Measurements from ENCODE around the gene KHSRP. TPM values are rescaled to one million over a fixed set of nuclear protein-coding genes. Genes with fewer than 3 reads are reported as not detected.

The KHSRP gene
- total and polyA plus RNA-seq, 2 of the 13 experiments (the other 11 are each of a cell fraction or from before 2014, with no cell fraction given) = 72.1 to 129 TPM

DNA sequence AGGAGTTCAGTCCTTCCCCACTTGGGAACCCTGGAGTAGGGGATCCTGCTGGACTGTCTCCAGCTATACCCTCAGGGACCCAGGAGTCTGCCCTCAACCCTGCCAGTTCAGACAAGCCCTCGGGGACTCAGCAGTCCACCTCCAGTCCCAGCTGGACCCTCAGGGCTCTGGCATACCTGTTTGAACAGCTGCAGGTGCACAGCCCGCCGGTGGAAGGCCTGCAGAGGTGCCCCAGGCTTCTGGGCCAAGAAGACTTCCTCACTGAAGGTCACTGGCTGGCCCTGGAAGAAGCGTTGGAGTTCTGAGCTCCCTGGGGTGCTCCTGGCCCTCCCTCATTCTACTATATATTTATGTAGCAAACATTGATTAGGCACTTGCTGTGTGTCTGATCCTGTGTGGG lies 48.1 kb upstream of the KHSRP start:
- H3K27ac ChIP-seq (ENCODE audit: extremely low read length, insufficient read depth, low read length) = no peak overlapping the region
- in situ Hi-C loops (cut with HindIII; ENCODE audit: extremely low pct_ligation_motif_present, low pct_unique_long_range_greater_than_20kb) = no loop called here
- POLR2A ChIA-PET = no interaction called here
- H4K20me1 ChIP-seq (ENCODE audit: insufficient read depth, low read length) = no peaks in the 10 kb centered on the region
- FAIRE-seq = no peak
- intact Hi-C loops (cut with micrococcal nuclease; ENCODE audit: unreplicated experiment) = no loop called here
- H3K9me3 ChIP-seq (ENCODE audit: low read length) = no peaks in the 10 kb centered on the region
- H3K27me3 ChIP-seq (ENCODE audit: control insufficient read depth in 1 of 2, insufficient read depth in 2 of 2, low read length in 2 of 2) = no peaks in the 10 kb centered on the region
- no peak for ATAC-seq
- H3K4me1 ChIP-seq (ENCODE audit: insufficient read depth, low read length) = peaks cover 22% of the 10 kb centered on the region; the same call in 1 of the 2 replicates
- no peak for DNase-seq (ENCODE audit: low spot score)
- no peaks in the 10 kb centered on the region for H3K79me2 ChIP-seq (ENCODE audit: insufficient read depth, low read length)
- no peak overlapping the region for H3K4me3 ChIP-seq (replicated peaks in 1 of 3; ENCODE audit: insufficient read depth in 1 of 3, low read depth in 2 of 3, low read length in 3 of 3)
- no peak overlapping the region for H3K4me2 ChIP-seq (ENCODE audit: low read depth, low read length)
- CTCF ChIA-PET (ENCODE audit: low intra/inter-chr PET ratio, low total read pairs) = no interaction called here
- TF ChIP-seq ZNF230 (CRISPR knock-in tag; IDR thresholded peaks at IDR 0.05) = no peak
- no CpG with 5 or more reads among the region's 4 CpGs for WGBS (ENCODE audit: low lambda C conversion rate)
- no peaks in the 10 kb centered on the region for H3K36me3 ChIP-seq (replicated peaks in 1 of 2; ENCODE audit: control insufficient read depth in 1 of 2, insufficient read depth in 2 of 2, low read length in 2 of 2)
- BruUV-seq (replicated peaks) = no TSS peak
- H2AFZ ChIP-seq (ENCODE audit: low read length) = no peak overlapping the region
- no peak overlapping the region for H3K9ac ChIP-seq (ENCODE audit: insufficient read depth, low read depth, low read length)

- ChIA-PET CTCF (ENCODE audit: low intra/inter-chr PET ratio, low total read pairs) (no interaction called here), POLR2A (no interaction called here)
- FAIRE-seq (no peak), DNase-seq (ENCODE audit: low spot score) (no peak), ATAC-seq (no peak)
- intact Hi-C loops (cut with micrococcal nuclease; ENCODE audit: unreplicated experiment) = no loop called here
- no peak overlapping the region for H2AFZ ChIP-seq (ENCODE audit: low read length)
- H3K4me2 ChIP-seq (ENCODE audit: low read depth, low read length) = no peak overlapping the region
- no peaks in the 10 kb centered on the region for H3K27me3 ChIP-seq (ENCODE audit: control insufficient read depth in 1 of 2, insufficient read depth in 2 of 2, low read length in 2 of 2)
- H4K20me1 ChIP-seq (ENCODE audit: insufficient read depth, low read length) = no peaks in the 10 kb centered on the region
- no peaks in the 10 kb centered on the region for H3K9me3 ChIP-seq (ENCODE audit: low read length)
- in situ Hi-C loops (cut with HindIII; ENCODE audit: extremely low pct_ligation_motif_present, low pct_unique_long_range_greater_than_20kb) = no loop called here
- H3K79me2 ChIP-seq (ENCODE audit: insufficient read depth, low read length) = no peaks in the 10 kb centered on the region
- peaks cover 12% of the 10 kb centered on the region; the same call in 1 of the 2 replicates for H3K4me1 ChIP-seq (ENCODE audit: insufficient read depth, low read length)
- H3K9ac ChIP-seq (ENCODE audit: insufficient read depth, low read depth, low read length) = no peak overlapping the region
- no peak overlapping the region for H3K27ac ChIP-seq (ENCODE audit: extremely low read length, insufficient read depth, low read length)
- H3K4me3 ChIP-seq (replicated peaks in 1 of 3; ENCODE audit: insufficient read depth in 1 of 3, low read depth in 2 of 3, low read length in 3 of 3) = no peak overlapping the region
- H3K36me3 ChIP-seq (replicated peaks in 1 of 2; ENCODE audit: control insufficient read depth in 1 of 2, insufficient read depth in 2 of 2, low read length in 2 of 2) = no peaks in the 10 kb centered on the region; a peak in 1 of 5 replicates
- 73% methylated on average over 12 of the region's 14 CpGs for whole genome bisulfite sequencing (ENCODE audit: low lambda C conversion rate)
- BruUV-seq (replicated peaks) = no TSS peak
- TF ChIP-seq ATAD3A (CRISPR knock-in tag; IDR thresholded peaks at IDR 0.05) = no peak
- no peak for TF ChIP-seq SETDB1 (CRISPR knock-in tag; IDR thresholded peaks at IDR 0.05; ENCODE audit: borderline replicate concordance)
- TF ChIP-seq ELK4 (CRISPR knock-in tag; IDR thresholded peaks at IDR 0.05; ENCODE audit: borderline replicate concordance) = no peak
- no peak for TF ChIP-seq ZNF619 (CRISPR knock-in tag; IDR thresholded peaks at IDR 0.05)
- no peak for TF ChIP-seq ZNF431 (CRISPR knock-in tag; IDR thresholded peaks at IDR 0.05; ENCODE audit: borderline replicate concordance, low read depth)
- no peak for TF ChIP-seq ZNF546 (CRISPR knock-in tag; conservative IDR thresholded peaks at IDR 0.05)
- no peak for TF ChIP-seq ZNF746 (CRISPR knock-in tag; IDR thresholded peaks at IDR 0.05)
- no peak for TF ChIP-seq ARHGAP35 (CRISPR knock-in tag; IDR thresholded peaks at IDR 0.05; ENCODE audit: borderline replicate concordance)
- TF ChIP-seq ATF3 (CRISPR knock-in tag; IDR thresholded peaks at IDR 0.05) = no peak
- no peak for TF ChIP-seq MAFF (IDR thresholded peaks at IDR 0.05; ENCODE audit: low read depth, low read length)
- no peak for TF ChIP-seq EP300 (IDR thresholded peaks at IDR 0.05; ENCODE audit: low read depth in 2 of 2, low read length in 2 of 2)
- TF ChIP-seq EP300 (CRISPR knock-in tag; IDR thresholded peaks at IDR 0.05; ENCODE audit: borderline replicate concordance) = no peak
- TF ChIP-seq NFKBIZ (CRISPR knock-in tag; IDR thresholded peaks at IDR 0.05) = no peak
- TF ChIP-seq ARNTL (CRISPR knock-in tag; IDR thresholded peaks at IDR 0.05) = no peak
- no peak for TF ChIP-seq ZNF350 (CRISPR knock-in tag; IDR thresholded peaks at IDR 0.05; ENCODE audit: borderline replicate concordance, low read depth)
These were observed 46.5 kb upstream of the KHSRP start for GRCh38 chr19:6471076-6471475.
